Thyroid gland (tissue), 4 donors: Measurements from ENCODE around the gene PRKCE. TPM values are rescaled to one million over a fixed set of nuclear protein-coding genes. Genes with fewer than 3 reads are reported as not detected.

ENCODE experiments used
- DNase-seq, 2 donors: peaks; one replicate each; pipeline ENCODE4 v3.0.0-alpha.2; 2019
- H3K27ac ChIP-seq, 3 donors: fragments of 200-600 bp; sonication (generic); 1 replicate in 2 of 3; 2 replicates in 1 of 3; pipeline ENCODE4 v1.5.1; 2016 to 2019; ENCODE audit warnings: mild to moderate bottlenecking in 1 of 3, moderate library complexity in 1 of 3
- H3K27me3 ChIP-seq: fragments of 200-600 bp; sonication (generic); one replicate; pipeline ENCODE4 v1.5.1; 2019
- H3K36me3 ChIP-seq, 2 donors: fragments of 200-600 bp; sonication (generic); one replicate each; pipeline ENCODE4 v1.5.1; 2016 to 2019
- H3K4me1 ChIP-seq, 2 donors: fragments of 200-600 bp; sonication (generic); one replicate each; pipeline ENCODE4 v1.5.1; 2017 to 2019
- H3K4me3 ChIP-seq, 3 donors: fragments of 200-600 bp; sonication (generic); replicated peaks in 1 of 3; 1 replicate in 2 of 3; 2 replicates in 1 of 3; pipeline ENCODE4 v1.5.1; 2016; ENCODE audit warnings: mild to moderate bottlenecking in 1 of 3
- H3K9me3 ChIP-seq: fragments of 200-600 bp; sonication (generic); one replicate; pipeline ENCODE4 v1.5.1; 2017
- POLR2A ChIP-seq, 2 donors: fragments of 450-650 bp; IDR thresholded peaks; one replicate each; pipeline ENCODE4 v1.6.1; 2017; ENCODE audit warnings: antibody characterized with exemption in 2 of 2, mild to moderate bottlenecking in 2 of 2, moderate library complexity in 1 of 2
- WGBS, 2 donors: methylation state at CpG; one replicate each; pipeline ENCODE4 v1.1.5; 2017; 5-methylcytosine and 5-hydroxymethylcytosine counted together
- intact Hi-C: fragments of 100-400 bp; cut with DNase I; formaldehyde crosslinking; loops from one replicate; pipeline ENCODE4 v1.15.1; 2023
- total RNA-seq, 4 donors: library from RNA; depleted of rRNA; stranded (reverse); fragments of >200 nt; gene quantifications; one replicate each; pipeline ENCODE4 v1.2.3, GENCODE V29; 2016
- TF ChIP-seq, protein P1 (sequence below), 6 experiments: fragments of 200-600 bp in 3 of 6; fragments of 450-650 bp in 3 of 6; sonication (generic) in 3 of 6; IDR thresholded peaks; one replicate each; pipeline ENCODE4 v1.5.1; 2016 to 2019; ENCODE audit warnings: antibody characterized with exemption in 6 of 6, mild to moderate bottlenecking in 2 of 6, inconsistent platforms in 1 of 6, moderate library complexity in 1 of 6

PRKCE gene
- total RNA-seq, 4 donors from 2014 or later: 8.4 to 35.3 (median 15.2) TPM

DNA sequence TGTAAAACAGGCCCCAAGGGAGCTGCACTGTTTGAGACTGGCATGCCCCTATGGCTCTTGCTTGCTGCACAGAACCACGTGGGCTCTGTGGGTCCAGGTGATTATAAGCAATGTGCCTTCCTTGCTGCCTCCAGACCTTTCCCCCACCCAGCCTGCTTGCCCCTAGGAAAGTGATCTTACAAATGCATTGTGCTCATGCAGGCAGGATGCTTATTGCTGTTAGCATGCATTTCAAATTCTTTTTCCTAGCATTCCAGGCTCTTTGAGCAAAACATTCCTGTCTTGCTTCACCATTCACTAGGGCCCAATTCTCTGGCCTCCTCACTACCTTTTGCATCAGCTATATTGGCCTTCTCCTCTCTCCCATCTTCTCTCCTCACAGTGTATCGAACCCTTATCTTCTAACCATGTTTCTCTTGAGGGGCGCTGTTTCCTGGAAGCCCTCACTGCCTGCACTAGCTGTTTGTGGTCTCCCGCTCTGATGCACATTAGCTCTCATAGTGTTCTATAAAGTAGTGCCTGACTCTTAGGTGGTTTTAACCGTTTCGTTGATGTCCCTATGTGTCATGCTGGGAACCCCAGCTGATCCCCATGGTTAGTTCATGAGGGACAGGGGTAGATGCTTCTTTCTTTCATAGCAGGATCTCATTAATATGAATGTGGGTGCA is 492.8 kb downstream of the PRKCE start:
- Histone ChIP-seq H3K9me3 (no peaks in the 10 kb centered on the region), H3K27me3 (no peaks in the 10 kb centered on the region), H3K27ac (no peak overlapping the region), H3K4me1 (no peaks in the 10 kb centered on the region), H3K36me3 (no peaks in the 10 kb centered on the region), H3K4me3 (no peak overlapping the region)
- DNase-seq: no peak
- TF ChIP-seq, protein P1, sequence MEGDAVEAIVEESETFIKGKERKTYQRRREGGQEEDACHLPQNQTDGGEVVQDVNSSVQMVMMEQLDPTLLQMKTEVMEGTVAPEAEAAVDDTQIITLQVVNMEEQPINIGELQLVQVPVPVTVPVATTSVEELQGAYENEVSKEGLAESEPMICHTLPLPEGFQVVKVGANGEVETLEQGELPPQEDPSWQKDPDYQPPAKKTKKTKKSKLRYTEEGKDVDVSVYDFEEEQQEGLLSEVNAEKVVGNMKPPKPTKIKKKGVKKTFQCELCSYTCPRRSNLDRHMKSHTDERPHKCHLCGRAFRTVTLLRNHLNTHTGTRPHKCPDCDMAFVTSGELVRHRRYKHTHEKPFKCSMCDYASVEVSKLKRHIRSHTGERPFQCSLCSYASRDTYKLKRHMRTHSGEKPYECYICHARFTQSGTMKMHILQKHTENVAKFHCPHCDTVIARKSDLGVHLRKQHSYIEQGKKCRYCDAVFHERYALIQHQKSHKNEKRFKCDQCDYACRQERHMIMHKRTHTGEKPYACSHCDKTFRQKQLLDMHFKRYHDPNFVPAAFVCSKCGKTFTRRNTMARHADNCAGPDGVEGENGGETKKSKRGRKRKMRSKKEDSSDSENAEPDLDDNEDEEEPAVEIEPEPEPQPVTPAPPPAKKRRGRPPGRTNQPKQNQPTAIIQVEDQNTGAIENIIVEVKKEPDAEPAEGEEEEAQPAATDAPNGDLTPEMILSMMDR (IDR thresholded peaks at IDR 0.05): no peak
- no peak for TF ChIP-seq POLR2A (IDR thresholded peaks at IDR 0.05)
- intact Hi-C loops: no loop called here
- WGBS, 2 donors: 93 to 97% methylated on average over 6 of the region's 6 CpGs

DNA sequence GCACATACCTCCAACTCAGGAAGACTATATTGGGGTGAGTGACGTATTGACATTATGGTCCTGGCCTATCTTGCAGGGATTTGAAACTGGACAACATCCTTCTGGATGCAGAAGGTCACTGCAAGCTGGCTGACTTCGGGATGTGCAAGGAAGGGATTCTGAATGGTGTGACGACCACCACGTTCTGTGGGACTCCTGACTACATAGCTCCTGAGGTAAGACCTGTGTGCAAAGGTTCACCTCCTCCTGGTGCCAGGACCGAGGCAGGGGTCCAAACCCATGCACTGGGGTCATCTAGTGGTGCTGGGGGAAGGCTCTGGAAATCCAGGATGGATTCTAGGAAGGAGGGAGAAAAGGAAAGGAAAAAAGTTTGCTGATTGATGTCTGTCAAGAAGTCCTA is 493.5 kb downstream of the PRKCE start:
- 96 to 98% methylated on average over 5 of the region's 5 CpGs for WGBS, 2 donors
- no peak overlapping the region for H3K27ac ChIP-seq
- no peak overlapping the region for H3K4me3 ChIP-seq
- H3K9me3 ChIP-seq: no peaks in the 10 kb centered on the region
- no peaks in the 10 kb centered on the region for H3K36me3 ChIP-seq
- H3K27me3 ChIP-seq: no peaks in the 10 kb centered on the region
- DNase-seq: no peak
- intact Hi-C loops: no loop called here
- TF ChIP-seq, protein P1 (IDR thresholded peaks at IDR 0.05): no peak
- no peak for TF ChIP-seq POLR2A (IDR thresholded peaks at IDR 0.05)
- no peaks in the 10 kb centered on the region for H3K4me1 ChIP-seq

DNA sequence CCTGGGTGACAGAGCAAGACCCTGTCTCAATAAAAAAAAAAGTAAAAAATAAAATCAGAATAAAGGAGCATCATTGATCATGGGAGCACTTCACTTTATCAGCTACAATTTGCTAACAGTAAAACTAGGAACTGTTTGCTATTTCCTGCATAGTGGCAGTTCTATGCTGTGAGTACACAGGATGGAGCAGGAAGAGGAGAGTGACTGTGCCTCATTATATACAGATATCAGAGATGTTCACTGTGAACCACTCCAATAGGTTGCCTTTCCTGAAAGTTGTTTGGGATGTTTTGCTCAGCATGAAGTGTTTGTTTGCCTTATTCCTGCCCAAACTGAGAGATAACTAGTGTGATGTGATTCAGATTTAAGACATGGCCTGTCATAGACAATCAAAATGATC is 494.4 kb downstream of the PRKCE start:
- no peak for TF ChIP-seq POLR2A (IDR thresholded peaks at IDR 0.05)
- TF ChIP-seq, protein P1 (IDR thresholded peaks at IDR 0.05): no peak
- intact Hi-C loops: no loop called here
- H3K27me3 ChIP-seq: no peaks in the 10 kb centered on the region
- no peak overlapping the region for H3K4me3 ChIP-seq
- no peak for DNase-seq
- no peak overlapping the region for H3K27ac ChIP-seq
- no peaks in the 10 kb centered on the region for H3K36me3 ChIP-seq
- H3K4me1 ChIP-seq: no peaks in the 10 kb centered on the region
- no peaks in the 10 kb centered on the region for H3K9me3 ChIP-seq

DNA sequence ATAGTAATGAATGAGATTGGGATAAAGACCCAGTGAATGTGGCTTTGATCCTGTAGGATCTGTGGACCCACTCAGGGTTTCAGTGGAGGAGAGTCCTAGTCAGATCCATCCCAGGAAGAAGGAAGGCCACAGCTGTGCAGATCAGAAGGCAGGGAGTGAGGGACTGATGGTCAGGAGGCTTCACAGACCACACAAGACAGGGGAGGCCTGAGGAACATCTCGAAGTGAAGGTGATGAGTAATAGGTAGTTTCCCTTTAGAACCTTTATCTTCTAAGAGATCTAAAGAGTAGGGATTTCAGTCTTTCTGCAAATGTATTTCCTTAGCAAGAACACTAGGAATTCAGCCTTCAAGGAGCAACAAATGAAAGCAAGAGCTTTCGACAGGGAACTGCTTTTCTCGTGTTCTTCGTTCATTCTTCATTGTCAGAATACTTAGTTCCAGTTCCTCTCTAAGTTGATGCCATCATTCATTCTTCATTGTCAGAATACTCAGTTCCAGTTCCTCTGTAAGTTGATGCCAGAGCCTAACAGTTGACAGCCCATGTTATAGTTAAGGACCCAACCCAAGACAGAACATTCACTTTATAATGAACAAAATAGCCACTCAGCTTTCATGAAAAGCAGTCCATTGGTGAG is 495.5 kb downstream of the PRKCE start:
- TF ChIP-seq, protein P1 (IDR thresholded peaks at IDR 0.05): no peak
- no peak for TF ChIP-seq POLR2A (IDR thresholded peaks at IDR 0.05)
- H3K4me1 ChIP-seq: no peaks in the 10 kb centered on the region
- 74 to 75% methylated on average over 4 of the region's 4 CpGs for WGBS, 2 donors
- no peaks in the 10 kb centered on the region for H3K36me3 ChIP-seq
- intact Hi-C loops: no loop called here
- H3K27ac ChIP-seq: no peak overlapping the region
- H3K9me3 ChIP-seq: no peaks in the 10 kb centered on the region
- no peaks in the 10 kb centered on the region for H3K27me3 ChIP-seq
- H3K4me3 ChIP-seq: no peak overlapping the region
- no peak for DNase-seq

DNA sequence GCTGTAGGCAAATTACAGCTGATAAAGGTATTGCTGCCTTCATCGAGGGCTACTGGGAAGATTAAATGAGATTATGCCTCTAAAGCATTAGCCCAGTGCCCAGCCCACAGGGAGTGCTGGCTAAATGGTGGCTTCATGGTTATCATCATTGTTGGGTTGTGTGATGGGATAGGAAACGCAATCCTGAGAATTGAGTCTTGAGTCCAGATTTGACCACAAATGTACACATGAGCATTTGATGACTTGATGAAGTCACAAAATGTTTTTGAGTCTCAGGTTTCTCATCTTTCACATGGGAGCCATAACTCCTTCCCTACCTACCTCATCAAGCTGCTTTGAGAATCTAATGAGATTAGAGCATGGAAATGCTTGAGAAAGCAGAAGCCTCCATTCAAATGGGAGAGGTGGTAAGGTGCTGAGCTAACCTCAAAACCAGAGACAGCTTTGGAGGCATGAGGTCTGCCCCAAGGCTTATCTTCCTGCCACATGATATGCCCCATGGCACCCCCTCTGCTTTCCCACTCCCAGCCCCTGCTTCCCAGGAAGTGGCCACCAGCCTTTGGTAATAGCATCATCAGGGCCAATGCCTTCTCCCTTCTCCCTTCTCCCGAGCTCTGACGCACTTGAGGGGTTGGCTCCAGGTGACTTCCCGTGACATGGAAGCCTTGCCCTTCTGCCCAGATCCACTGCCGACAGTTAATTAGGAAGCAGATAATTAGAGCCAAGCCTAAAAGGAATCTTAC is 496.3 kb downstream of the PRKCE start:
- H3K27me3 ChIP-seq: no peaks in the 10 kb centered on the region
- no peaks in the 10 kb centered on the region for H3K36me3 ChIP-seq
- intact Hi-C loops: no loop called here
- no peak overlapping the region for H3K27ac ChIP-seq
- DNase-seq: no peak
- no peaks in the 10 kb centered on the region for H3K4me1 ChIP-seq
- no peaks in the 10 kb centered on the region for H3K9me3 ChIP-seq
- no peak overlapping the region for H3K4me3 ChIP-seq
- TF ChIP-seq POLR2A (IDR thresholded peaks at IDR 0.05): no peak
- TF ChIP-seq, protein P1 (IDR thresholded peaks at IDR 0.05): no peak
- 96 to 99% methylated on average over 6 of the region's 6 CpGs for WGBS, 2 donors
